Measurements from ENCODE around the gene SCCPDH. TPM values are rescaled to one million over a fixed set of nuclear protein-coding genes. Genes with fewer than 3 reads are reported as not detected.
"Not testable (repeated sequence)": the region's sequence is repeated elsewhere in the genome, so short reads cannot be mapped to it uniquely, and the experiment has no call there.

SCCPDH gene
- total and polyA plus RNA-seq, 2 donors (not counting 1 experiment from before 2014, with no cell fraction given) = 47.8 to 58.0 TPM

DNA sequence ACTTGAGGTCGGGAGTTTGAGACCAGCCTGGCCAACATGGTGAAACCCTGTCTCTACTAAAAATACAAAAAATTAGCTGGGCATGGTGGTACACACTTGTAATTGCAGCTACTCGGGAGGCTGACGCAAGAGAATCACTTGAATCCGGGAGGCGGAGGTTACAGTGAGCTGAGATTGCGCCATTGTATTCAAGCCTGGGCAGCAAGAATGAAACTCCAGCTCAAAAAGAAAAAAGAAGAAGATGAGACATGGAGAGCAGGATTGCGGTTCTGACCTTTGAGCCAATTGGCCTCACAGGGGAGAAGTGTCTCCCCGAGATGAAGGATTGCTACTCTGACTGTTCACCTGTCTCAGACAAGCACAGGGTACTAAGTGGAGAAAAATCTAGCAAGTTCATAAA lies 6.6 kb downstream of the SCCPDH start:
- no peak for TF ChIP-seq EZH2 (IDR thresholded peaks at IDR 0.05; ENCODE audit: low read length, missing control alignments)
- no peak for TF ChIP-seq CTCF (conservative IDR thresholded peaks at IDR 0.05 in 1 of 2, IDR thresholded peaks at IDR 0.05 in 1 of 2; ENCODE audit: low read depth in 1 of 2, low read length in 2 of 2)
- Histone ChIP-seq H3K79me2 (ENCODE audit: control insufficient read depth, insufficient read depth, low read length) (peaks cover 3% of the 10 kb centered on the region), H4K20me1 (ENCODE audit: control insufficient read depth, extremely low read depth, insufficient read depth, low read length) (no peaks in the 10 kb centered on the region), H3K9me3 (ENCODE audit: control insufficient read depth, insufficient read depth, low read depth, low read length) (no peaks in the 10 kb centered on the region), H3K9ac (ENCODE audit: insufficient read depth, low read length) (no peak overlapping the region), H3K27ac (ENCODE audit: insufficient read depth, low read length) (no peak overlapping the region), H3K4me1 (ENCODE audit: control insufficient read depth, extremely low read depth, insufficient read depth, low read length) (no peaks in the 10 kb centered on the region), H3K27me3 (ENCODE audit: control insufficient read depth, insufficient read depth, low read length) (no peaks in the 10 kb centered on the region), H3K36me3 (ENCODE audit: control insufficient read depth, insufficient read depth, low read length) (peaks cover 5% of the 10 kb centered on the region), H3K4me2 (ENCODE audit: extremely low read depth, insufficient read depth, low read length) (no peak overlapping the region), H3K4me3 (replicated peaks in 1 of 4; ENCODE audit: control extremely low read depth in 1 of 4, insufficient read depth in 1 of 4, low read depth in 3 of 4, low read length in 4 of 4) (no peak overlapping the region), H2AFZ (ENCODE audit: low read length) (no peak overlapping the region)
- DNase-seq (ENCODE audit: low read depth in 2 of 2) = no peak

DNA sequence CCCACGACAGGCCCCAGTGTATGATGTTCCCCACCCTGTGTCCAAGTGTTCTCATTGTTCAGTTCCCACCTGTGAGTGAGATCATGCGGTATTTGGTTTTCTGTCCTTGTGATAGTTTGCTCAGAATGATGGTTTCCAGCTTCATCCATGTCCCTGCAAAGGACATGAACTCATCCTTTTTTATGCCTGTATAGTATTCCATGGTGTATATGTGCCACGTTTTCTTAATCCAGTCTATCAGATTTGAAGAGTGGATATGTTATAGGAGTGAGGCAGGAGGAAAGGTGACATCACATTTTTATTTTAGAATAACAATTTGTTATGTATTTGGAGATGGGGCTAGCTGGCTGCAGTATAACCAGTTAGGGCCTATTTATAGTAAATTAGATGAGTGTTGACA lies 7.7 kb downstream of the SCCPDH start:
- not testable (repeated sequence) for H3K4me3 ChIP-seq (replicated peaks in 1 of 4; ENCODE audit: control extremely low read depth in 1 of 4, insufficient read depth in 1 of 4, low read depth in 3 of 4, low read length in 4 of 4); H3K9me3 ChIP-seq (ENCODE audit: control insufficient read depth, insufficient read depth, low read depth, low read length); H3K27me3 ChIP-seq (ENCODE audit: control insufficient read depth, insufficient read depth, low read length); H3K9ac ChIP-seq (ENCODE audit: insufficient read depth, low read length); H3K79me2 ChIP-seq (ENCODE audit: control insufficient read depth, insufficient read depth, low read length); H3K4me1 ChIP-seq (ENCODE audit: control insufficient read depth, extremely low read depth, insufficient read depth, low read length); H3K27ac ChIP-seq (ENCODE audit: insufficient read depth, low read length); H2AFZ ChIP-seq (ENCODE audit: low read length); H3K4me2 ChIP-seq (ENCODE audit: extremely low read depth, insufficient read depth, low read length); H4K20me1 ChIP-seq (ENCODE audit: control insufficient read depth, extremely low read depth, insufficient read depth, low read length); H3K36me3 ChIP-seq (ENCODE audit: control insufficient read depth, insufficient read depth, low read length); DNase-seq (ENCODE audit: low read depth in 2 of 2)

DNA sequence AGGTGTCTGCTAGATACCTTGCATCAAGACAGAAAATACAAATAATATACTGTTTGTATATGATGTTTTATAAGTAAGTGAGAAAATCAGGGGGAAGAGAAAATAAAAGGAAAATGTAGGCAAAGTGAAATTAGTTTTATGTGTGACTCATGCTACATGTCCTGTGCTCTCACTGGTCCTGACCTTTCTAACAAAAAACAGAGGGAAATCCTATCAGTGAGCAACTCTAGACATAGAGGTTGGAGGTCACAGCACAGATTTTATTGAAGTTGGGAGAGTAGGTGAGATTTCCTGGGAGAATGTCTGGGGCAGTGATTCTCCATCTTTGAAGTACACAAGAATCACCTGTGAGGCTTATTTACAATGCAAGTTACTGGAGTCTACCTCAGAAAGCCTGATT lies 9.5 kb downstream of the SCCPDH start:
- H3K79me2 ChIP-seq (ENCODE audit: control insufficient read depth, insufficient read depth, low read length) = no peaks in the 10 kb centered on the region
- no peak overlapping the region for H3K27ac ChIP-seq (ENCODE audit: insufficient read depth, low read length)
- no peak overlapping the region for H3K9ac ChIP-seq (ENCODE audit: insufficient read depth, low read length)
- TF ChIP-seq EZH2 (IDR thresholded peaks at IDR 0.05; ENCODE audit: low read length, missing control alignments) (no peak), CTCF (conservative IDR thresholded peaks at IDR 0.05 in 1 of 2, IDR thresholded peaks at IDR 0.05 in 1 of 2; ENCODE audit: low read depth in 1 of 2, low read length in 2 of 2) (no peak)
- H3K9me3 ChIP-seq (ENCODE audit: control insufficient read depth, insufficient read depth, low read depth, low read length) = no peaks in the 10 kb centered on the region
- no peaks in the 10 kb centered on the region for H3K27me3 ChIP-seq (ENCODE audit: control insufficient read depth, insufficient read depth, low read length)
- no peaks in the 10 kb centered on the region for H3K4me1 ChIP-seq (ENCODE audit: control insufficient read depth, extremely low read depth, insufficient read depth, low read length)
- no peak overlapping the region for H2AFZ ChIP-seq (ENCODE audit: low read length)
- DNase-seq (ENCODE audit: low read depth in 2 of 2) = no peak
- H3K36me3 ChIP-seq (ENCODE audit: control insufficient read depth, insufficient read depth, low read length) = peaks cover 4% of the 10 kb centered on the region
- H3K4me3 ChIP-seq (replicated peaks in 1 of 4; ENCODE audit: control extremely low read depth in 1 of 4, insufficient read depth in 1 of 4, low read depth in 3 of 4, low read length in 4 of 4) = no peak overlapping the region
- no peak overlapping the region for H3K4me2 ChIP-seq (ENCODE audit: extremely low read depth, insufficient read depth, low read length)
- no peaks in the 10 kb centered on the region for H4K20me1 ChIP-seq (ENCODE audit: control insufficient read depth, extremely low read depth, insufficient read depth, low read length)

Measured in fibroblast of lung (primary cell).